ENCODE results near the gene GLUL. TPM values are rescaled to one million over a fixed set of nuclear protein-coding genes. Genes with fewer than 3 reads are reported as not detected.

GLUL gene
- total and polyA plus RNA-seq, 2 of the 4 experiments (the other 2 are of a cell fraction), result 131 to 385 TPM

DNA sequence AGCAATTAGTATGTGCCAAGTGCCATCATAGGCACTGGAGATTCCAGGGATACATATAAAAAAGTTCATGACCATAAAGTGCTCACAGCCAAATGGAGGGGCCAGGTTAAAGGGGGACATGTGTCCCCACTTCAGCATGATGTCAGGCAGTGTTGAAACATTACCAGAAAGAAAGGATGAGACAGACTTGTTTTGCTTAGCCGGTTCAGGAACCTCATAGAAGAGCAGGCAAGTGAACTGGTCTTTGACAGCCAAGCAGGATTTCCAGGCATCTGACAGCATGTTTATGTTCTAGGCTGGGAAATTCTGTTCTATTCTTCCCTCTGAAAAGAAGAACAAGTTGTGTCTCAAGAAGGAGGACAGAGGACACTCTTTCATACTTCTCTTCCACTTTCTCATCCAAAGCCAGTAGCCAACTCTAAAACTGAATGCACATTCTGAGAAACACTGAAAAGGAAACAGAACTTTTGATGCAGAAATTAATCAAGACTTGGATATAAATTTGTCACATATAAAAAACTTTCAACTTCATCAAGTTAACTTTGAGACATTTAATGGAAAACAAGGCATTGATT, 39.7 kb downstream of the GLUL start:
- Histone ChIP-seq H2BK15ac (ENCODE audit: low read depth, low read length) (no peak overlapping the region), H4K5ac (ENCODE audit: low read depth, low read length) (no peak overlapping the region), H3K79me1 (ENCODE audit: low read depth in 1 of 2, low read length in 2 of 2) (no peaks in the 10 kb centered on the region), H3K9me1 (ENCODE audit: insufficient read depth, low read length) (no peaks in the 10 kb centered on the region), H3K14ac (replicated peaks; ENCODE audit: low read depth, low read length) (no peak overlapping the region), H3K9ac (ENCODE audit: low read depth, low read length) (no peak overlapping the region), H4K91ac (ENCODE audit: insufficient read depth, low read depth, low read length) (no peak overlapping the region), H3K4me3 (ENCODE audit: insufficient read depth, low read depth, low read length) (no peak overlapping the region), H3K23ac (ENCODE audit: low read depth, low read length) (no peak overlapping the region), H3K18ac (ENCODE audit: low read depth, low read length) (no peak overlapping the region), H2AK9ac (replicated peaks; ENCODE audit: low read depth, low read length, poor library complexity) (no peak overlapping the region), H3K56ac (ENCODE audit: extremely low read depth, insufficient read depth, low read length) (no peak overlapping the region), H3K4me2 (ENCODE audit: low read depth, low read length) (no peak overlapping the region), H4K20me1 (ENCODE audit: insufficient read depth, low read length) (no peaks in the 10 kb centered on the region), H2BK5ac (ENCODE audit: low read depth, low read length, poor library complexity, severe bottlenecking) (no peak overlapping the region), H2BK20ac (ENCODE audit: low read depth, low read length) (no peak overlapping the region), H3K9me3 (ENCODE audit: control insufficient read depth, insufficient read depth, low read length) (no peaks in the 10 kb centered on the region), H4K8ac (ENCODE audit: low read depth in 2 of 2, low read length in 2 of 2) (no peak overlapping the region), H3K27me3 (ENCODE audit: control insufficient read depth, insufficient read depth, low read length) (no peaks in the 10 kb centered on the region), H2BK120ac (ENCODE audit: low read depth, low read length) (no peak overlapping the region), H3K4ac (ENCODE audit: low read depth, low read length) (no peak overlapping the region), H3K36me3 (ENCODE audit: control insufficient read depth, insufficient read depth, low read length) (no peaks in the 10 kb centered on the region), H2AFZ (replicated peaks; ENCODE audit: low read length, poor library complexity) (no peak overlapping the region), H2AK5ac (ENCODE audit: low read depth, low read length) (no peak overlapping the region), H3K27ac (ENCODE audit: insufficient read depth, low read length) (no peak overlapping the region), H3K4me1 (ENCODE audit: control insufficient read depth, insufficient read depth, low read length) (no peaks in the 10 kb centered on the region)
- TF ChIP-seq BHLHE40 (IDR thresholded peaks at IDR 0.05; ENCODE audit: low read depth, low read length), result no peak
- no peak for TF ChIP-seq RAD21 (IDR thresholded peaks at IDR 0.05; ENCODE audit: low read length)
- no peak for TF ChIP-seq MXI1 (IDR thresholded peaks at IDR 0.05; ENCODE audit: borderline replicate concordance, low read depth, low read length)
- TF ChIP-seq MAFK (IDR thresholded peaks at IDR 0.05; ENCODE audit: low read depth, low read length), result no peak
- TF ChIP-seq CHD1 (IDR thresholded peaks at IDR 0.05; ENCODE audit: low read depth, low read length), result no peak
- TF ChIP-seq RCOR1 (IDR thresholded peaks at IDR 0.05; ENCODE audit: insufficient replicate concordance, low read length), result no peak
- no peak for TF ChIP-seq NFE2L2 (IDR thresholded peaks at IDR 0.05; ENCODE audit: low read depth, low read length)
- no peak for TF ChIP-seq POLR2A (IDR thresholded peaks at IDR 0.05; ENCODE audit: low read depth, low read length)
- TF ChIP-seq SMC3 (IDR thresholded peaks at IDR 0.05; ENCODE audit: low read depth, low read length), result no peak
- TF ChIP-seq CEBPB (IDR thresholded peaks at IDR 0.05; ENCODE audit: low read depth, low read length), result no peak
- intact Hi-C loops (cut with micrococcal nuclease) (no loop called here), in situ Hi-C loops (cut with MboI; ENCODE audit: low sequenced_read_pairs) (no loop called here), dilution Hi-C loops (cut with HindIII; ENCODE audit: low sequenced_read_pairs, unreplicated experiment) (no loop called here)
- ChIA-PET CTCF (no interaction called here), POLR2A (ENCODE audit: unreplicated experiment) (no interaction called here)
- DNase-seq (no peak), ATAC-seq (ENCODE audit: low read depth) (no peak)
- no TSS peak for BruUV-seq (replicated peaks)
- WGBS, 2 experiments (ENCODE audit: extremely low coverage in 2 of 2, insufficient read length in 1 of 2), result no CpG with 5 or more reads among the region's 1 CpG
